Neural cell (in vitro differentiated cells): Measurements from ENCODE around the gene WDFY3. TPM values are rescaled to one million over a fixed set of nuclear protein-coding genes. Genes with fewer than 3 reads are reported as not detected.

Source experiments
- H2AFZ ChIP-seq: fragments of 200-600, 300-800 bp; sonication (generic), shearing (Covaris generic); 2 replicates; pipeline ENCODE4 v1.6.0; 2014; ENCODE audit warnings: low read depth, mild to moderate bottlenecking, antibody characterized with exemption, low read length, moderate library complexity
- H3F3A ChIP-seq: fragments of 200-600 bp; shearing (Covaris generic); 2 replicates; pipeline ENCODE4 v1.6.1; 2016; ENCODE audit warnings: mild to moderate bottlenecking, moderate library complexity, mixed read lengths, antibody characterized with exemption, low read length; ENCODE audit not compliant: insufficient read depth, poor library complexity, severe bottlenecking
- H3K27ac ChIP-seq: fragments of 200-600, 300-800 bp; sonication (generic), shearing (Covaris generic); 2 replicates; pipeline ENCODE4 v1.5.1; 2014; ENCODE audit warnings: mild to moderate bottlenecking, low read length, moderate library complexity
- H3K27me3 ChIP-seq: fragments of 300-800, 200-600 bp; sonication (generic), shearing (Covaris generic); 2 replicates; pipeline ENCODE4 v1.6.0; 2014; ENCODE audit warnings: mild to moderate bottlenecking, low read depth, low read length, moderate library complexity; ENCODE audit not compliant: insufficient read depth
- H3K36me3 ChIP-seq: fragments of 300-800, 200-600 bp; sonication (generic), shearing (Covaris generic); 2 replicates; pipeline ENCODE4 v1.5.1; 2014; ENCODE audit warnings: mild to moderate bottlenecking, antibody characterized with exemption, low read length, moderate library complexity; ENCODE audit not compliant: insufficient read depth
- H3K4me2 ChIP-seq: fragments of 300-800, 200-600 bp; sonication (generic), shearing (Covaris generic); 2 replicates; pipeline ENCODE4 v1.6.0; 2014; ENCODE audit warnings: mild to moderate bottlenecking, low read length
- H3K4me3 ChIP-seq: fragments of 300-800, 200-600 bp; sonication (generic), shearing (Covaris generic); 2 replicates; pipeline ENCODE4 v1.5.1; 2014; ENCODE audit warnings: mild to moderate bottlenecking, low read length, moderate library complexity
- H3K79me2 ChIP-seq: fragments of 200-600 bp; shearing (Covaris generic); replicated peaks from 2 replicates; pipeline ENCODE4 v1.6.0; 2014; ENCODE audit warnings: mild to moderate bottlenecking, low read length, moderate library complexity; ENCODE audit not compliant: insufficient read depth
- H3K9ac ChIP-seq: fragments of 300-800, 200-600 bp; sonication (generic), shearing (Covaris generic); 2 replicates; pipeline ENCODE4 v1.6.1; 2016; ENCODE audit warnings: mild to moderate bottlenecking, low read length, mixed read lengths
- H3K9me2 ChIP-seq: fragments of 200-600 bp; shearing (Covaris generic); 2 replicates; pipeline ENCODE4 v1.6.1; 2016; ENCODE audit warnings: mild to moderate bottlenecking, low read length, mixed read lengths; ENCODE audit not compliant: insufficient read depth
- H3K9me3 ChIP-seq: fragments of 200-600, 300-800 bp; sonication (generic), shearing (Covaris generic); 2 replicates; pipeline ENCODE4 v1.6.1; 2016; ENCODE audit warnings: mild to moderate bottlenecking, mixed run types, low read length, moderate library complexity, mixed read lengths
- H4K20me1 ChIP-seq: fragments of 200-600 bp; shearing (Covaris generic); 2 replicates; pipeline ENCODE4 v1.6.1; 2016; ENCODE audit warnings: mild to moderate bottlenecking, mixed run types; ENCODE audit not compliant: insufficient read depth
- CTCF ChIP-seq: fragments of 450-650 bp; IDR thresholded peaks from 2 replicates; pipeline ENCODE4 v1.5.1; 2014; ENCODE audit warnings: antibody characterized with exemption, mild to moderate bottlenecking, moderate library complexity; ENCODE audit not compliant: poor library complexity, severe bottlenecking
- EP300 ChIP-seq: fragments of 450-650 bp; conservative IDR thresholded peaks from 2 replicates; pipeline ENCODE4 v1.6.1; 2014; ENCODE audit warnings: antibody characterized with exemption, mild to moderate bottlenecking, moderate library complexity; ENCODE audit not compliant: poor library complexity, severe bottlenecking
- EZH2 ChIP-seq: fragments of 200-600, 300-800 bp; shearing (Covaris generic), sonication (generic); IDR thresholded peaks from 2 replicates; pipeline ENCODE4 v1.6.1; 2014; ENCODE audit warnings: antibody characterized with exemption, low read length, borderline replicate concordance, mild to moderate bottlenecking; ENCODE audit not compliant: insufficient read depth, poor library complexity, severe bottlenecking
- MXI1 ChIP-seq: fragments of 450-650 bp; conservative IDR thresholded peaks from 2 replicates; pipeline ENCODE4 v1.6.1; 2014; ENCODE audit warnings: antibody characterized with exemption, mild to moderate bottlenecking; ENCODE audit not compliant: poor library complexity, severe bottlenecking
- POLR2AphosphoS5 ChIP-seq: IDR thresholded peaks from 2 replicates; pipeline ENCODE4 v1.6.1; 2012
- RAD21 ChIP-seq: fragments of 450-650 bp; conservative IDR thresholded peaks from 2 replicates; pipeline ENCODE4 v1.6.1; 2014; ENCODE audit warnings: antibody characterized with exemption, mild to moderate bottlenecking, moderate library complexity
- REST ChIP-seq: IDR thresholded peaks from 2 replicates; pipeline ENCODE4 v1.6.1; 2012; ENCODE audit warnings: borderline replicate concordance
- SMC3 ChIP-seq: fragments of 450-650 bp; conservative IDR thresholded peaks from 2 replicates; pipeline ENCODE4 v1.6.1; 2014; ENCODE audit warnings: antibody characterized with exemption, mild to moderate bottlenecking, moderate library complexity; ENCODE audit not compliant: poor library complexity
- TAF1 ChIP-seq: IDR thresholded peaks from 2 replicates; pipeline ENCODE4 v1.6.1; 2012; ENCODE audit warnings: low read depth
- polyA plus RNA-seq: library from polyadenylated mRNA; depleted of rRNA; stranded (reverse); fragments of >200 nt; gene quantifications from 2 replicates; pipeline ENCODE4 v1.2.3, GENCODE V29; 2014

Gene WDFY3
- polyA plus RNA-seq, 1 donor from 2014 or later: 39.8 TPM

DNA sequence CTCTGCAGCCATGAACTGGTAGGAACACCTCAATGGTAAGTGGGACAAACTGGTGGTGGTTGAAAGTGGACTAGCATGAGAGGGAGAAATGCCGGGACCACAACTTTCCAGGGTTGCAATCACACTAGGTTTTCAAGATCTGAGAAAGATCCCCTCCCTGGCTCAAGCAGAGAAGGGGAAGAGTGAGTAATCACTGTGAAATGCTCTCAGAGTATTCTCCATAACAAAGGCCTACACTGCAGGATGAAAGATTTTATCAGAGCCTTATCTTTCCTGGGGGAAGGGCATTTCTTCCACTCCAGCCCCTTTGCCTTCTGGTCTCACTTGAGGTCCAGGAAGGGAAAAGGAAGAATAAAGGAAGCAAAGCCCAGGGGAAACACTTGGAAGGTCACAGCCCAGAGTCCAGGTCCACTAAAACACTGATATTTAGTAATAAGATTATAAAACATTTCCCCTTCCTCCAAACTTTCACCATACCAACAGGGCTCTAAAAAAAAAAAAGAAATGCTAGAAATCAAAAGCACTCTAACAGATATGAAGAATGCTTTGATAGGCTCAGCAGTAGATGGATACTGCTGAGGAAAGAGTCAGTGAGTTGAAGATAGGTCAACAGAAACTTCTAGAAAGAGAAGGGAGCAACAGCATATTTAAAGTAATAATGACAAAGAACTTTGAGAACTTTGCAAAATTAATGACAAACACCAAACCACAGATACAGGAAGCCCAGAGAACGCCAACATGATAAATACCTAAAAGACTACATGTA is 95.9 kb downstream of the WDFY3 start:
- Histone ChIP-seq H3K9me3 (no peaks in the 10 kb centered on the region), H3F3A (no peaks in the 10 kb centered on the region), H3K4me2 (no peak overlapping the region), H2AFZ (no peak overlapping the region), H3K36me3 (no peaks in the 10 kb centered on the region), H3K9ac (no peak overlapping the region), H3K79me2 (no peaks in the 10 kb centered on the region), H3K27ac (no peak overlapping the region), H3K4me3 (no peak overlapping the region), H3K9me2 (no peaks in the 10 kb centered on the region), H3K27me3 (no peaks in the 10 kb centered on the region), H4K20me1 (no peaks in the 10 kb centered on the region)
- TF ChIP-seq POLR2AphosphoS5 (no peak), CTCF (no peak), TAF1 (no peak), RAD21 (no peak), SMC3 (no peak), EZH2 (no peak), EP300 (no peak), MXI1 (no peak), REST (no peak)

DNA sequence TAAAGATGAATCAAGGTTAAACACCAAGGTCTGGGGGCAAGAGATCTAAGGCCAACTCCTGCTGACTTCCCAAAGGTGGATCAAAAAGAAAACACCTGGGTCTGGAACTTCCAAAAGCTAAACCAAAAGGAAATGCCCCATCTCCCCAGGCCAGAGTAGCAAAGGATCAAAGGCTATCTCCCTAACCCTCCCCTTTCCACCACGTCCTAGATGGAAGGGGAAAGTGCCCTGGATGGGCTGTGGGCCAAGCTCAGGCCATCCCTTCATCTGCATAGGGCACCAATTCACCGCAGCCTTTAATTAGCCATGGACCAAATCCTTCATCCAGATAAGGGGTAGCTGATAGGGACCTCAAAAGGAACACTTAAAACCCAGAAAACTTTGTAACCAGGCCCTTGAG is 100.2 kb downstream of the WDFY3 start:
- no peaks in the 10 kb centered on the region for H3K9me3 ChIP-seq
- H3K4me3 ChIP-seq: no peak overlapping the region
- no peaks in the 10 kb centered on the region for H3F3A ChIP-seq
- no peak overlapping the region for H3K4me2 ChIP-seq
- no peak for TF ChIP-seq SMC3
- TF ChIP-seq EP300: no peak
- TF ChIP-seq CTCF: no peak
- TF ChIP-seq MXI1: no peak
- TF ChIP-seq RAD21: no peak
- TF ChIP-seq REST: no peak
- TF ChIP-seq POLR2AphosphoS5: no peak
- TF ChIP-seq EZH2: no peak
- no peak for TF ChIP-seq TAF1
- H3K36me3 ChIP-seq: no peaks in the 10 kb centered on the region
- no peak overlapping the region for H3K9ac ChIP-seq
- no peaks in the 10 kb centered on the region for H4K20me1 ChIP-seq
- no peaks in the 10 kb centered on the region for H3K27me3 ChIP-seq
- H2AFZ ChIP-seq: no peak overlapping the region
- H3K79me2 ChIP-seq: no peaks in the 10 kb centered on the region
- no peaks in the 10 kb centered on the region for H3K9me2 ChIP-seq
- H3K27ac ChIP-seq: no peak overlapping the region
